Activated CD8-positive, alpha-beta memory T cell treated with anti-CD3 and anti-CD28 coated beads for 4 hours (primary cell): Measurements from ENCODE around the gene LACTB.

ENCODE experiments used
- DNase-seq, 2 donors: peaks; one replicate each; pipeline ENCODE4 v3.0.0-alpha.2; 2020; ENCODE audit warnings: low read depth in 2 of 2

Gene LACTB, protein sequence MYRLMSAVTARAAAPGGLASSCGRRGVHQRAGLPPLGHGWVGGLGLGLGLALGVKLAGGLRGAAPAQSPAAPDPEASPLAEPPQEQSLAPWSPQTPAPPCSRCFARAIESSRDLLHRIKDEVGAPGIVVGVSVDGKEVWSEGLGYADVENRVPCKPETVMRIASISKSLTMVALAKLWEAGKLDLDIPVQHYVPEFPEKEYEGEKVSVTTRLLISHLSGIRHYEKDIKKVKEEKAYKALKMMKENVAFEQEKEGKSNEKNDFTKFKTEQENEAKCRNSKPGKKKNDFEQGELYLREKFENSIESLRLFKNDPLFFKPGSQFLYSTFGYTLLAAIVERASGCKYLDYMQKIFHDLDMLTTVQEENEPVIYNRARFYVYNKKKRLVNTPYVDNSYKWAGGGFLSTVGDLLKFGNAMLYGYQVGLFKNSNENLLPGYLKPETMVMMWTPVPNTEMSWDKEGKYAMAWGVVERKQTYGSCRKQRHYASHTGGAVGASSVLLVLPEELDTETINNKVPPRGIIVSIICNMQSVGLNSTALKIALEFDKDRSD

DNA sequence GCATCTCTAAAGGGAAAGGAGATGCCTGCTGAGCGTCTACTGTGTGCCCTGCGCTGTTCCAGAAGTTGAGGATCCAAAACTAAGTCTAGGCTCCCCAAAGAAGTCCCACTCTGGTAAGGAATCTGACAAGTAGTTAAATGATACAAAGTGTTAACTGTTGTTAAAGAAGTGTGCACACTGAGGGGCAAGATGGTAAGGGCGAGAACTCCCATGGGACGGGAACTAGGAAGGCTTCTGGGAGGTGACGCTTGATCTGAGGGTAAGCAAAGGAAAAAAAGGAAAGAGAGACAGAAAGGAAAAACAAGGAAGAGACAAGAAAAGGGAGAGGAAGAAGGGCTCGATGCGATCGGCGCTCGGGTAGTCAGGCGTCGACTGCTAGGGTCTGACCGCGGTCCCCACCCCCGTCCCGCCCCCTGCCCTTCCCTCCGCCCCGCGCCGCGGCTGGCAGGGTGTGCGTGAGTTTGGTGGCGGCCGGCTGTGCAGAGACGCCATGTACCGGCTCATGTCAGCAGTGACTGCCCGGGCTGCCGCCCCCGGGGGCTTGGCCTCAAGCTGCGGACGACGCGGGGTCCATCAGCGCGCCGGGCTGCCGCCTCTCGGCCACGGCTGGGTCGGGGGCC lies at the start of gene LACTB:
TSS of gene LACTB (plus strand) at position 480 of the 620 bp plus-strand sequence. CDS start at position 491, 11 bp downstream.
- DNase-seq = peak; percentile 47 to 56

DNA sequence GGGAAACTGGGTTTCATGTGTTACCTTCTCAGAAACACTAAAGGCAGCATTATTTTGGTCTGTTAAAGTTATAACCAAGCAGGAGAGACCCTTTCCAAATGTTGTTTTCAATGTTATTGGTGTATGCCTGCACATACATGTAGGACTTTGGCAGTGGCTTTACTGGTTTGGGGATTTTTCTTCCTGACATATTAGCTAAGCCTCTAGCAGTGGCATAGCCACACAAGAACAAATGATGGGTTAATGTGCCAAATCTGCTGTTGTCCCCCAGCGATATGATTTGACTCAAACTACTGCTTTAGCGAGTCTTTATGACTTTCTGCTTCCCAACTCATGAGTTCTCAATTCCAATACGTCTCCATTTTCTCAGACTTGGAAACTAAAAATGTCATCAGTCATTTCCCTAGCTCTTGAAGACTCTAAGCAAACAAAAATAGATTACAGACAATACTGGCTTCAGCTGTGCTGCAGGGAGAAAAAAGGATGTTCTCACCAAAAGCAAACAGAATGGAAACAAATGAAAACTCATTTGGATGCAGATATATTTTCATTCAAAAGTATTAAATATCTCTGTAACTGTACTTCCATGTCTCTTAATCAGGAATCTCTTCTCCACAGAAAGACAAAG lies 49.5 kb upstream of the LACTB start:
- no peak for DNase-seq

DNA sequence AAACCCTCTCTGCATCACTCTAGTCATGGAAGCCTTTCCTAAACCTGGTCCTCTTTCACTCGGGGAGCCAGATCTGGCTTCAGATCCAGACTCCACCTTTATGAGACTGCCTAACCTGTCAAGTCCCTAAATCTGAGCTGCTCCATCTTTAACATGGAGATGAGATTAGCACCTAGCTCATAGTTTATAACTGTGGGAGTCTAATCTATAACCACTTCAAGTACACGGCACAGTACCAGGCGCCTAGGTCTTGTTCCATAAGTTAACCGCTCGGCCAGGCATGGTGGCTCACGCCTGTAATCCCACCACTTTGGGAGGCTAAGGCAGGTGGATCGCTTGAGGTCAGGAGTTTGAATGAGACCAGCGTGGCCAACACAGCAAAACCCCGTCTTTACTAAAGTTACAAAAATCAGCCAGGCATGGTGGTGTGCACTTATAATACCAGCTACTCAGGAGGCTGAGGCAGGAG lies 48.8 kb upstream of the LACTB start:
- DNase-seq = no peak

DNA sequence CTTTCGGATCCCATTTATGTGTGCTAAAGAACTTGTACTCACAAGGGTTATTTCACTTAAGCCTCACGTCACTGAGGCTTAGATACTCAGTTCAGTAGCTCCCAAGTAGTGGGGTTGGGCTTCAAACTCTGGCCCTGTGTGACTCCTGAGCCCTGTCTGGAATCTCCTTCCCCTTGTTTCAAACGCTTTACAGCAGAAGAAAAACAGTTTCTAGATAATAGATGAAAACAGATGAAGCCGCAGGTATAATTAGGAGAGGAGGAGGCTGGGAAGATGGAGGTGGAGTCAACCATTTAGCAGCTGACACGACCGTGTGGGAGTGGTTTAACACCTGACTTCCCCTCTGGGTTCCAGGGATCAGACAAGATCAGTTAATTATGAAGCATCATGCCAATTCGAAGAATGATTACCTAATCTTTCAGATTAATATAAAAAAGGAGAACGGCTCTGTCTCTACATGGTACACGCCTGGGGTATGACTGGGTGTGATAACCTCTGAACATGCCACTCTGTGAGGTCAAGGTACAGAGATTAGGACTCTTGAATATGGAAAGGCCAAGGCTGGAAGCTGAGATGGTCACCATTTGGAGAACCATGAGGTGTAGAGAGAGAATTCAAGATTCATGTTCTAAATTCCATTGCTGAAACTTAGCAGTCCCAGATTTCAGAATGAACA lies 48.0 kb upstream of the LACTB start:
- DNase-seq = no peak

DNA sequence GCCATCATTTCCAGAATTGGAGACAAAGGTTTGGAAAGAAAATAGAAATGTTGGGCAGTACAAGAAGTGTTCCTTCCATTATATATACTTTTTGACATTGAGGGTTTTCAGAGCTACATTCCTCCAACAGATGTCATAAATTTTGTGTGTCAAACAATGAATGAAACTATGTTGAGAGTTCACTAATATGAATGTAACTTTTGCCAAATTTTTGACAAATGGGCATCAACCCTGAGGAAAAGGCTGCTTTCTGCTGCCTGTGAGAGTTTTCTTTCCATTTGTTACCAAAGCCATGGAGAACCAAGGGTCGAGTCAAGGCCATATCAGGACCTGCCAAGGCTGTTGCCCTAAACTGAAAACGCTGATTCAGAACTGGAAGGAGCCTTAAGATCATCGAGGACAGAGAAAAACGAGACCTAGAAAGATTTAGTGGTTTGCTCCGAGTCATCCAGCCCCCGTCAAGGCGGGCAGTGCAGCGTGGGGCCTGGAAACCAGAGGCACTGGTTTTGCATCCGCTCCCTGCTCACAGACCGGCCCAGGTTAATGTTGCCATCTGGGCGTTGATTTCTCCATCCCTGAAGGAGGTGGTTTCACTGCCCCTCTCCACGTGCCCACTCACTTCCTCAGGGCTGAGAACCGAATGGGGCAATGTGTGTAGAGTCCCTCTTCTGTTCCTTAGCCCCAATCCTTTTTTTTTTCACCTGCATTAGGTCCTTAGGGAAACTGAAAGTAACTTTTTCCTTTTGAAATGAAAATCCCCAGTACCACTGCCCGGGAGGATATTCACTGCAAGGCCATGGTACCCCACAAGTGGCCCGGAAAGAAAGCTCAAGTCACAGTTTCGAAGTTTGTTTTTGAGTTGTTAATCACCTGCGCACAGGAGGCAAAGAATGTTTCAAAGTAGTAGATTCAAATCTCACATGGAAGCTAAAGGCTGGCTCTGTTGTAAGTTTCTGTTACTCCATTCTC lies 46.4 kb upstream of the LACTB start:
- no peak for DNase-seq

DNA sequence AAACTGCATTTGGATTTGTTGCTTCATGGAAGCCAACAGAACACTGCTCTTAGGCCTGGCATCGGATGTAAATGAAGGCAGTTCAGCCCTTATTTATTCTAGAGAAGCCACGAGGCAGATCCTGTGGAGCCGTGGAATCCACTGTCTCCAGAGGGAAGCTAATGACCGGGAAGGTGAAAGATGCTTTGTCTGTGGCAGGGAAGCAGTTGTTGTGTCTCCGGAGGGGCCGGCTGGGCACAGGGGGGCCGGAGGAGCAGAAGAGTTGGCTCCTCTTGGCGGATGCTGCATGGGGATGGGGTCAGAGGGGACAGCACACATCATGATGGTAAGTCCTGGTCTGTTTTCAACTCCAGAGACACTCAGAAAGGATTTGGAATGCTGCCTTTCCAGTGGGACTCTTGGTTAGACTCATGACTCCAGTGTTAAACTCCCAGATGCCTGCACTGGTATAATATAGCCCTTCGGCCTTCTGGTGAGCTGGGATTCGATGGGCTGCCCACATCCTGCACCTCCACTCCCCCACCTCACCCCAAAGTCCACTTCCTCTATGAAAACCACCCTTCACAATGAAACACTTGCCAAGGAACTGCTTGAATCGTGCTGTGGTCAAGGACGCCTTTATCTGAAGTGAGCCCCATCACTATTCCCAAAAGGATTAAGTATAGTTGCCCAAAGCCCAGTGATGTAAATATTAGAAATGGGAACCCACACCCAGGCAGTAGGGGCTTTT lies 45.5 kb upstream of the LACTB start:
- no peak for DNase-seq

DNA sequence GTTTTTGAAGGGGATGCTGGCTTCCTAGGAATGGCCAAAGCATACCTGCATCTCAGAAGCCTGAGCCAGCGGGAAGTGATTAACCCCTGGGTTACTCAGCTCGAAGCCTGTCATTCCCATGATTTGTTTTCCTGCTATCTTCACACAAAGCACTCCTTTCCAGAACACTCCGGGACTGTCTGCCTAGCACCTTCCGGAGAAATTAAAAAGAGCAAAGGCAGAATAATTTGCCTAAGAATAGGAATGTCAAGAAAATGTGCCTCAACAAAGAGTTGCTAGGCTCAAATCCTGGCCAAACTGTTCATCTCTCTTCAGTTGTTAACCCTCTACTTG lies 45.0 kb upstream of the LACTB start:
- no peak for DNase-seq

DNA sequence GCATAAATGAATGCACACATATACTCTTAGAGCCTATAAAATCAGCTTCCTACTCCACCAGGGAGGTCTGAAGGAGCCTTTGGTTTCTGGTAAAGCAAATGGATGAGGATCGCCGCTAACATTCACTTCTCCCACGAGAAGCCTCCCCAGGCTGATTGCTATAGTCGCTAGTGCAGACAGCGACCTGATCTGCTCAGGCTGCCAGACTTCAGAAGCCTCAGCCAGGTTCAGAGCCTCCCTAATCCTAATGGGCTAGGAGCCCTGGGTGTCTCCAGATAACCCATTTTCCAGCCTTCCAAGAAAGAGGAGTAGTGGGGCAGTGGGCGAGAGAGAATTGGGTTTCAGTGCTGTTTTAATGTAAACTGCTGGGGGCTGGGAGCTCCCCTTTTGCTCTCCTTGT lies 43.7 kb upstream of the LACTB start:
- DNase-seq = no peak

DNA sequence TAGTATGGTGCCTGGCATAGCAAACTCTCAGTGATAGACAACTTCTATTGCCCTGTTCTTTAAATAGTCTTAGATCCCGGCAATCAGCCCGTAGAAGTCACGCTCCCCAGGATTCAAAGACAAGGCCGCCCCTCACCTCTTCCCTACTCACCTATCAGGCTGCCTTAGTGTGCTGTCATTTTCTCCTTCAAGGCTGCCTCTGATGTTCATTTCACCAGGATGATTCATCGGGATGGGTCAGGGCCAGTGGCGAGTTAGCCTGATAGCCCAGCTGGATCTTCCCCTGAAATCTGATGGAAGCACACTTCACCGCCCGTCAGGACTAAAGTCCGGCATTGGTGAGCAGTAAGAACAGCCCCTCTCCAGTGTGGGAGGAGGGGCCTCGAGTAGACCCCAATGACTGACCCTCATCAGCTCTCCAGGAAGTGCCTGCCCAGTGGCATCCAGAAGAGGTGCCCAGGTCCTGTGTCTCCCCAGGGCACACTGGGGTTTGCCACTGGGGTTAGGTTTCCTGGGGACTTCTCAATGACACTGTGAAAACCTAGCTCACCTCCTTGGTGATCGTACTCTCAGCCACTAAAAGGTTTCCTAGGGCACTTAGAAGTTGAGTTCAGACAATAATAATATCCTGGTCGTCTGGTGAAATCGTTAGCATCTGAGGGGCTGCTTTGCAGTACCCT lies 41.6 kb upstream of the LACTB start:
- DNase-seq = no peak

DNA sequence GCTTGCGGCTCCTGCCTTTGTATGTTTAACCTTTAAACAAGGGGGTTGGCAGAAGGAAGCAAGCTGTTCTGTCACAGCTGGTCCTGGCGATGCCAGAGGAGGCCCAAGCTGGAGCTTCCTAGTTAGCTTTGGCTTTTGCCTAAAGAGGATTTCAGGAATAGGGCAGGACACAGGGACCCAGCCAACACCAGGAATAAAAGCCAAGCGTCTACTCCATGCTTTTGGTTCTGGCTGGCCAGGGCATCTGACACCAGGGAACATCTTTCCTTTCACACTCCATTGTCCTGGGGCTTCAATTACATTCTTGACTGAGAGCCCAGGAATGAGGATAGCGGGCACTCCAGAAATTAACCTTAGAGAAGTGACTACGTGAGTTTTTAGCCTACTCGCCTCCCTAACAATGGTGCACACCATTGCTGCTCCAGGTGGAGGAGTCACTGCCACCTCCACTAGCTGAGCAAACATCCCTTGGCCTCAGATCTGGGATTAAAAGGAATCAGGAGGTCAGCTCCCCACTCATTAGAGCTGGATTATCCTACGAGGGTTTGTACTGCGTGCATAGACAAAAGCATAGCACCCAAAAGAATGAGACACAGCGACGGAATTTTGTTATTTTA lies 40.9 kb upstream of the LACTB start:
- no peak for DNase-seq

DNA sequence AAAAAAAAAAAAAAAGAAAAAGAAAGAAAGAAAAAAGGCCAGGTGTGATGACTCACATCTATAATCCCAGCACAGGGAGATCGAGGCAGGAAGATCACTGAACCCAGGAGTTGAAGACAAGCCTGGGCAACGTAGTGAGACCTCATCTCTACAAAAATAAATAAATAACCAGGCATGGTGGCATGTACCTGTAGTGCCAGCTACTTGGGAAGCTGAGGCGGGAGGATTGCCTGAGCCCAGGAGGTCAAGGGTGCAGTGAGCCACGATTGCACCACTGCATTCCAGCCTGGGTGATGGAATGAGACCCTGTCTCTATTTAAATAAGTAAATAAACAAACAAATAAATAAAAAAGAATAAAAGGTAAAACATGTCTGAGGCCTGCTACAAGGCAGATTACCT lies 39.3 kb upstream of the LACTB start:
- DNase-seq = no peak

DNA sequence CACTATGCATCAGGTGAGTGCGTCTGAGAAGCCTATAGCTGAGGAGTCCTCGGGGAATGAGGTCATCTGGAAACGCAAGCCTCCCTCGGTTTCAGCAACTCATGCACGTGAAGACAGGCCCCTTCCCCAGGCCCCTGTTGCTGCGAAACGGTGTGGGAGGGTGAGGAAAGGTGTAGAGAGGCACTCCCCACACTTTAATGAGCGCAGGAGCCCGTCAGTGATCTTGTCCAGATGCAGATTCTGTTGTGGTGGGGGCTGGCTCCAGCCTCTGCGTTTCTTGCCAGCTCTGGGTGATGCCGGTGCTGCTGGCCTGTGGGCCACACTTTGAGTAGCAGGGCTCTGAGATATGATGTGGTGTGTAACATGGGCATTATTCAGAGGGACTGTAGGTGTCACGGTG lies 38.6 kb upstream of the LACTB start:
- DNase-seq = no peak

DNA sequence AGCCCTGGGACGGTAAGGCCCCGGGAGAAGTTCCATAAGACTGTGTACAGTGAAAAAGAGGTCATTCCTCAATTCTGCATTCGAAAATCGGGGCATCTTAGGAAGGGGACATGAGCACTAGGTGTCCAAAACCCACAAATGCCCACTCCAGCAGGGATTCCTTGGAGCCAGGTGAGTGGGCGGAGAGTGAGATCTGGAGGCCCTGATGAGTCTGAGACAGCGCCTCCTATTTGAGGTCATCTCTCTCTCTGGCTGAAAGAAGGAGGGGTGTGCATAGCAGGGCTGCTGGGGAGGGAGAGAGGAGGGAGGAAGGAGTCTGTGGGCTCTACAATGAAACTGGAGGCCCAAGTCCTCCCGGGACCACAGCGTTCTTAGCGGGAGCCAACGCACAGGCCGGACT lies 38.1 kb upstream of the LACTB start:
- no peak for DNase-seq

DNA sequence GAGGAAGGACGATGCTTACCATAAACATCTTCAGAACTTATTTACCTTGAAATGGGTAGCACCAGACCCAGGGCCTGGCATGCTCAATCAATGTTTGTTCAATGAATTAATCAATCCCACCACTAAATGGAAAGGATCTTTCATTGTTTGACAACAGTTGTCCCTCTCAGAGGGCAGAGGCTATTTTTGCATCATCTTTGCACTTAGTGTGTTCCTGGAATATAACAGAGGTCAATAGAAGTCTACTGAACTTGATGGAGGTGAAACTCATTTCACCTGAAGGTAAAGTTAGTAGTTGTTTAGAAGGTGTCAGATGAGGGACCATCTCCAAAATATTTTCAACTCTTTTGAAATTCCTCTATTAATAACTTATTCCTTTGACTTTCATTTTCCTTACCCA lies 36.9 kb upstream of the LACTB start:
- no peak for DNase-seq

DNA sequence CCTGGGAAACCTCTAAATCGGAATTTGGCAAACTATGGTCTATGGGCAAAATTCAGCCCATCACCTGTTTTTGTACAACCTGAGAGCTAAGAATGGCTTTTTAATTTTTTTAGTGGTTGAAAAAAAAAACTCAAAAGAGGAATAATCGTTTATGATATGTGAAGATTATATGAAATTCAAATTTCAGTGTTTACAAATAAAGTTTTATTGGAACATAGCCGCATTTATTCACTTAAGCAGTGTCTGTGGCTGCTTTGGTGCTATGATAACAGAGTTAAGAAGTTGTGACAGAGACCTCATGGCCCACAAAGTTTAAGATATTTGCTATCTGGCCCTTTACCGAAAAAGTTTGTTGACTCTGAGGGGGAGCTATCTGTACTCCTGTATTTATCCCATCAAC lies 36.4 kb upstream of the LACTB start:
- no peak for DNase-seq

DNA sequence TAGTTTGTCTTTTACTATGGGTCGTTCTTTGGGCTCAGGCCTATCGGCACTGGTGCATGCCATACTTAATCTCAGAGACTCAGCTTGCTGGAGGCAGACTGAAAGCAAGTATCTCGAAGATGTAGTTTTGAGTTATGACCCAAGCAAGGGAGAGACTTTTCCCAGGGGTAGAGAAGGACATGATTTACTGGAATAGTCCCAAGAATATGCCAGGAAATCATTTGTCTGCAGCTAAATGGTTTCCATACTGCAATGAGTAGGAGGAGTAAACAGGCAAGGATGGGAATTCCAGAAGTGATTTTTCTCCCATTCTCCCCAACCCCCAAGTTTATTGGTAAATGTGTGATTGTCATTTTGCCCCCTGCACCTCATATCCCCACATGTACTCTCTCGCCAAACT lies 35.4 kb upstream of the LACTB start:
- no peak for DNase-seq

DNA sequence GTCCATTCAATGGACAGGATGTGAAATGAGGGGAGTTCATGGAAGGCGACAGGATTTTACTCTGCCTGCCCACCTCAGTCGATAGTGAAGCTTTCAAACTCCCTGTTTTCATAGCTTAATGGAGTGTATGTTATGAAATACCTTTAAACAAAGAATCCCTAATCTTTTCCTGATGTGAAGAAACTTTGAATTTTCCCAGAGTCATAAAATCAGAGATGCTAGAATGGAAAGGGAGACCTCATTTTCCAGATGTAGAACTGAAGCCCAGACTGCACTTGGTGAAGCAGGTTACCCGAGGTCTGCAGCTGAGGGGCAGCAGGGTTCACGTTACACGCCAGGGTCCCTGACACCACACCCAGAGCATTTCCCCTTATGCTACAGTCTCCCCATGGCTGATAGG lies 34.7 kb upstream of the LACTB start:
- DNase-seq = no peak

DNA sequence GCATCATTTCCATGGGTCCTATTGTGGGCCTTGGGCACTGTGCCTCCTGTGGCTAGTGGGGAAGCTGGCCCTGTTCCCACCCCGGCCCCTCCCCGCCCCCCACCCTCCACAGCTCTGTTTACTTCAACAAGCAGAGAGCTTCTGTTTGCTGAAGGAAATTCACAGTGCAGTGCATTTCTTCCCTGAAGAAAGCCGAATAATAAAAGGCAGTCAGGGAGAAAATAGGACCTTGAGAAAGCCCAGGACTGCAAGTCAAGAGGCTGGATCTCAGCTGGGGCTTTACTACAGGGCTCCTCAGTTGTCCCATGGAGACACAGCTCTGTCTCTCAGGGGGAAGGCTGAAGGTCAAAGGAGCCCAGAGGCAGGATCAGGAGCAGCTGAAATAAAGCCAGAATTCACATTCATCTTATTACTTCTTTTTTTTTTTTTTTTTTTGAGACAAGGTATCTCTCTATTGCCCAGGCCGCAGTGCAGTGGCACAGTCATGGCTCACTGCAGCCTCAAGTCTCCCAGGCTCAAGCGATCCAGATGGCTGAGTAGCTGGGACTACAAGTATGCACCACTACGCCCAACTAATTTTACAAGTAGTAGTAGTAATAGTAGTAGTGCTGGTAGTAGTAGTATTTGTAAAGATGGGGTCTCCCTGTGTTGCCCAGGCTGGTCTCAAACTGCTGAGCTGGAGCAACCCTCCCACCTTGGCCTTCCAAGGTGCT lies 33.0 kb upstream of the LACTB start:
- DNase-seq = no peak
